GM12878 (cell line): Measurements from ENCODE around the gene CFAP97D2.

ENCODE experiments used
- CEBPB ChIP-seq, 2 experiments: fragments of 150-350 bp in 1 of 2; IDR thresholded peaks; 2 replicates each; pipeline ENCODE4 v1.6.1; 2012 to 2014; ENCODE audit warnings: low read depth in 2 of 2, low read length in 2 of 2, borderline replicate concordance in 1 of 2, inconsistent platforms in 1 of 2
- EED ChIP-seq: sonication (generic); IDR thresholded peaks from 2 replicates; pipeline ENCODE4 v1.6.1; 2016; ENCODE audit warnings: antibody characterized with exemption, low read depth
- POLR2A ChIP-seq: IDR thresholded peaks from 2 replicates; pipeline ENCODE4 v1.6.1; 2011; ENCODE audit warnings: low read depth, mild to moderate bottlenecking, low read length
- SIX5 ChIP-seq: IDR thresholded peaks from 2 replicates; pipeline ENCODE4 v1.6.1; 2011; ENCODE audit warnings: mild to moderate bottlenecking, low read depth, low read length, moderate library complexity; ENCODE audit not compliant: severe bottlenecking
- TF ChIP-seq, protein P1 (sequence below): fragments of 450-650 bp; IDR thresholded peaks from 2 replicates; pipeline ENCODE4 v1.6.1; 2017; ENCODE audit warnings: antibody characterized with exemption, mild to moderate bottlenecking, moderate library complexity
- TF ChIP-seq, protein P2 (sequence below), 3 experiments: IDR thresholded peaks in 2 of 3; conservative IDR thresholded peaks in 1 of 3; 2 replicates each; pipeline ENCODE4 v1.5.1; 2011; ENCODE audit warnings: low read depth in 3 of 3, low read length in 3 of 3, mild to moderate bottlenecking in 3 of 3, control low read depth in 2 of 3, moderate library complexity in 2 of 3, inconsistent platforms in 1 of 3, mixed read lengths in 1 of 3; ENCODE audit not compliant: control insufficient read depth in 2 of 3, insufficient read depth in 1 of 3; ENCODE audit errors: extremely low read depth in 1 of 3

DNA sequence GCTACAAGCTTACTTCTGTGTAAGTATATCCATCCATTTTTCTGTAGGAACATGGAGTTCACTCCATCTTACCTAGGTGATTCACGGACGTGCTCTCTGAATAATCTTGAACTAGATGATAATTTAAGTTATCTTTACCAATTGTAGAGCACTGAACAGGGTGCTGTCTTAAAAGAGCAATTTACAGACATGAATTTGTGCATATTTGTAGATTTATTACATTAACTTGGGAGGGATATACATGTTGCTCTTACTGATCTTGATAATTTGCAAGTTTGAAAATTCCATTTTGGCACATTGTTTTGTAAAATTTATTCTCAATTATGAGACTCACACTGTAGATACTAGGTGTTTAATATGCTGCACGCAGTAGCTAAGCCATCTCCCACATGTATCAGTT lies 64.9 kb downstream of the CFAP97D2 start:
- no peak for TF ChIP-seq CEBPB (IDR thresholded peaks at IDR 0.05; ENCODE audit: borderline replicate concordance in 1 of 2, low read depth in 2 of 2, low read length in 2 of 2)
- TF ChIP-seq, protein P1, sequence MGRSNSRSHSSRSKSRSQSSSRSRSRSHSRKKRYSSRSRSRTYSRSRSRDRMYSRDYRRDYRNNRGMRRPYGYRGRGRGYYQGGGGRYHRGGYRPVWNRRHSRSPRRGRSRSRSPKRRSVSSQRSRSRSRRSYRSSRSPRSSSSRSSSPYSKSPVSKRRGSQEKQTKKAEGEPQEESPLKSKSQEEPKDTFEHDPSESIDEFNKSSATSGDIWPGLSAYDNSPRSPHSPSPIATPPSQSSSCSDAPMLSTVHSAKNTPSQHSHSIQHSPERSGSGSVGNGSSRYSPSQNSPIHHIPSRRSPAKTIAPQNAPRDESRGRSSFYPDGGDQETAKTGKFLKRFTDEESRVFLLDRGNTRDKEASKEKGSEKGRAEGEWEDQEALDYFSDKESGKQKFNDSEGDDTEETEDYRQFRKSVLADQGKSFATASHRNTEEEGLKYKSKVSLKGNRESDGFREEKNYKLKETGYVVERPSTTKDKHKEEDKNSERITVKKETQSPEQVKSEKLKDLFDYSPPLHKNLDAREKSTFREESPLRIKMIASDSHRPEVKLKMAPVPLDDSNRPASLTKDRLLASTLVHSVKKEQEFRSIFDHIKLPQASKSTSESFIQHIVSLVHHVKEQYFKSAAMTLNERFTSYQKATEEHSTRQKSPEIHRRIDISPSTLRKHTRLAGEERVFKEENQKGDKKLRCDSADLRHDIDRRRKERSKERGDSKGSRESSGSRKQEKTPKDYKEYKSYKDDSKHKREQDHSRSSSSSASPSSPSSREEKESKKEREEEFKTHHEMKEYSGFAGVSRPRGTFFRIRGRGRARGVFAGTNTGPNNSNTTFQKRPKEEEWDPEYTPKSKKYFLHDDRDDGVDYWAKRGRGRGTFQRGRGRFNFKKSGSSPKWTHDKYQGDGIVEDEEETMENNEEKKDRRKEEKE, result no peak
- no peak for TF ChIP-seq EED
- TF ChIP-seq POLR2A, result no peak
- TF ChIP-seq, protein P2, sequence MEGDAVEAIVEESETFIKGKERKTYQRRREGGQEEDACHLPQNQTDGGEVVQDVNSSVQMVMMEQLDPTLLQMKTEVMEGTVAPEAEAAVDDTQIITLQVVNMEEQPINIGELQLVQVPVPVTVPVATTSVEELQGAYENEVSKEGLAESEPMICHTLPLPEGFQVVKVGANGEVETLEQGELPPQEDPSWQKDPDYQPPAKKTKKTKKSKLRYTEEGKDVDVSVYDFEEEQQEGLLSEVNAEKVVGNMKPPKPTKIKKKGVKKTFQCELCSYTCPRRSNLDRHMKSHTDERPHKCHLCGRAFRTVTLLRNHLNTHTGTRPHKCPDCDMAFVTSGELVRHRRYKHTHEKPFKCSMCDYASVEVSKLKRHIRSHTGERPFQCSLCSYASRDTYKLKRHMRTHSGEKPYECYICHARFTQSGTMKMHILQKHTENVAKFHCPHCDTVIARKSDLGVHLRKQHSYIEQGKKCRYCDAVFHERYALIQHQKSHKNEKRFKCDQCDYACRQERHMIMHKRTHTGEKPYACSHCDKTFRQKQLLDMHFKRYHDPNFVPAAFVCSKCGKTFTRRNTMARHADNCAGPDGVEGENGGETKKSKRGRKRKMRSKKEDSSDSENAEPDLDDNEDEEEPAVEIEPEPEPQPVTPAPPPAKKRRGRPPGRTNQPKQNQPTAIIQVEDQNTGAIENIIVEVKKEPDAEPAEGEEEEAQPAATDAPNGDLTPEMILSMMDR (IDR thresholded peaks at IDR 0.05 in 2 of 3, conservative IDR thresholded peaks at IDR 0.05 in 1 of 3; ENCODE audit: control insufficient read depth in 2 of 3, extremely low read depth in 1 of 3, insufficient read depth in 1 of 3, low read depth in 3 of 3, low read length in 3 of 3), result no peak
- TF ChIP-seq SIX5, result no peak
